K562 (cell line): ENCODE results near the gene SGMS1. TPM values are rescaled to one million over a fixed set of nuclear protein-coding genes. Genes with fewer than 3 reads are reported as not detected.
A peak's percentile ranks its signal among the peaks of the same experiment; 100 is the strongest.

Experiments
- ARID3B ChIP-seq: fragments of 250-450 bp; sonication (Bioruptor Pico); IDR thresholded peaks from 2 replicates; pipeline ENCODE4 v1.4.0; 2020; ENCODE audit warnings: borderline replicate concordance
- CLOCK ChIP-seq: fragments of 250-450 bp; sonication (Bioruptor Pico); IDR thresholded peaks from 2 replicates; pipeline ENCODE4 v1.4.0; 2020; ENCODE audit warnings: mild to moderate bottlenecking, moderate library complexity, borderline replicate concordance
- CSDE1 ChIP-seq, 2 experiments: fragments of 450-650 bp; IDR thresholded peaks; 2 replicates each; pipeline ENCODE4 v1.6.1; 2016; ENCODE audit warnings: mild to moderate bottlenecking in 1 of 2
- ETV1 ChIP-seq: fragments of 450-650 bp; conservative IDR thresholded peaks from 2 replicates; pipeline ENCODE4 v1.6.1; 2016; ENCODE audit warnings: missing genetic modification characterization, control low read depth, low read depth, missing compliant biosample characterization
- ETV6 ChIP-seq, 3 experiments: fragments of 150-350 bp in 1 of 3; sonication (generic) in 1 of 3; formaldehyde crosslinking in 1 of 3; IDR thresholded peaks; 2 replicates each; pipeline versions ENCODE4 v1.6.1 to v1.8.0; 2014 to 2022; ENCODE audit warnings: borderline replicate concordance in 2 of 3, low read depth in 2 of 3, antibody characterized with exemption in 1 of 3, low read length in 1 of 3, mild to moderate bottlenecking in 1 of 3, missing genetic modification reagents in 1 of 3
- HLTF ChIP-seq: fragments of 450-650 bp; IDR thresholded peaks from 2 replicates; pipeline ENCODE4 v1.6.1; 2016
- HNRNPUL1 ChIP-seq: fragments of 200-400 bp; formaldehyde crosslinking; IDR thresholded peaks from 2 replicates; pipeline ENCODE4 v1.6.1; 2017; ENCODE audit warnings: low read length
- OTX1 ChIP-seq: fragments of 450-650 bp; formaldehyde crosslinking; IDR thresholded peaks from 2 replicates; pipeline ENCODE4 v1.4.0; 2022; ENCODE audit warnings: mild to moderate bottlenecking
- PURB ChIP-seq: sonication (generic); formaldehyde crosslinking; IDR thresholded peaks from 2 replicates; pipeline ENCODE4 v1.9.0; 2021; ENCODE audit warnings: low read depth, mild to moderate bottlenecking, missing genetic modification reagents
- RBM14 ChIP-seq: fragments of 200-400 bp; formaldehyde crosslinking; IDR thresholded peaks from 2 replicates; pipeline ENCODE4 v1.6.1; 2018; ENCODE audit warnings: low read depth, mild to moderate bottlenecking, low read length, moderate library complexity, borderline replicate concordance; ENCODE audit not compliant: insufficient read depth
- SNIP1 ChIP-seq: fragments of 450-650 bp; IDR thresholded peaks from 2 replicates; pipeline ENCODE4 v1.7.1; 2017; ENCODE audit warnings: low read depth, mild to moderate bottlenecking
- SRSF1 ChIP-seq: fragments of 200-400 bp; formaldehyde crosslinking; IDR thresholded peaks from 2 replicates; pipeline ENCODE4 v1.6.1; 2017; ENCODE audit warnings: mild to moderate bottlenecking, low read depth, low read length, moderate library complexity
- TARDBP ChIP-seq: fragments of 450-650 bp; IDR thresholded peaks from 2 replicates; pipeline ENCODE4 v1.6.1; 2016
- TGIF2 ChIP-seq: sonication (generic); formaldehyde crosslinking; IDR thresholded peaks from 2 replicates; pipeline ENCODE4 v1.8.1; 2022; ENCODE audit warnings: mild to moderate bottlenecking, missing genetic modification reagents, moderate library complexity
- U2AF1 ChIP-seq: fragments of 200-400 bp; formaldehyde crosslinking; optimal IDR thresholded peaks from 2 replicates; pipeline ENCODE3; 2017; ENCODE audit warnings: mild to moderate bottlenecking, low read depth, low read length, moderate library complexity
- ZFP1 ChIP-seq: fragments of 450-650 bp; formaldehyde crosslinking; IDR thresholded peaks from 2 replicates; pipeline ENCODE4 v1.4.0; 2020; ENCODE audit warnings: mild to moderate bottlenecking, mixed read lengths
- ZKSCAN8 ChIP-seq: fragments of 200-800 bp; sonication (Bioruptor generic); IDR thresholded peaks from 2 replicates; pipeline ENCODE4 v1.6.1; 2016; ENCODE audit warnings: missing genetic modification characterization, missing compliant biosample characterization
- ZNF134 ChIP-seq: fragments of 250-450 bp; sonication (Bioruptor Pico); conservative IDR thresholded peaks from 2 replicates; pipeline ENCODE4 v1.4.0; 2020
- ZNF445 ChIP-seq: fragments of 250-450 bp; sonication (Bioruptor Pico); IDR thresholded peaks from 2 replicates; pipeline ENCODE4 v1.4.0; 2020; ENCODE audit warnings: low read depth, mild to moderate bottlenecking, moderate library complexity
- ZNF785 ChIP-seq: fragments of 250-450 bp; sonication (Bioruptor Pico); IDR thresholded peaks from 2 replicates; pipeline ENCODE4 v1.4.0; 2020; ENCODE audit warnings: mild to moderate bottlenecking
- polyA plus RNA-seq, 8 experiments: library from polyadenylated mRNA; depleted of rRNA in 4 of 8; stranded (reverse) in 5 of 8; unstranded in 3 of 8; fragments of >200 nt; fragmentation: Nextera tagmentation in 2 of 8; fragmentation: Illumina TruSeq in 1 of 8; extraction: Ambion mirVana in 2 of 8; extraction: Trizol in 1 of 8; gene quantifications; 2 replicates each; pipeline versions ENCODE4 v1.2.1 to v1.2.3, GENCODE V29; 2011 to 2014; ENCODE audit warnings: inconsistent platforms in 1 of 8, missing spikeins in 1 of 8
- total RNA-seq, 7 experiments: library from RNA; depleted of rRNA in 6 of 7; stranded (reverse); fragments of >200 nt in 6 of 7; fragmentation: Illumina TruSeq in 2 of 7; extraction: Trizol in 2 of 7; gene quantifications; 2 replicates each; pipeline versions ENCODE4 v1.2.1 to v1.2.3, GENCODE V29; 2011 to 2021; ENCODE audit warnings: low replicate concordance in 1 of 7
- TF ChIP-seq, protein P1 (sequence below): fragments of 250-450 bp; sonication (Bioruptor Pico); IDR thresholded peaks from 2 replicates; pipeline ENCODE4 v1.9.0; 2021; ENCODE audit warnings: mild to moderate bottlenecking
- TF ChIP-seq, protein P2 (sequence below): sonication (generic); formaldehyde crosslinking; IDR thresholded peaks from 2 replicates; pipeline ENCODE4 v1.8.1; 2023; ENCODE audit warnings: mild to moderate bottlenecking, missing genetic modification reagents, moderate library complexity

The SGMS1 gene
- total and polyA plus RNA-seq, 9 of the 15 experiments (the other 6 are each of a cell fraction or from before 2014, with no cell fraction given) = 22.6 to 232 (median 82.2) TPM

- TF ChIP-seq RBM14 (no peak), U2AF1 (no peak), ZFP1 (CRISPR knock-in tag) (no peak), SNIP1 (no peak), ETV6 (IDR thresholded peaks at IDR 0.05; ENCODE audit: borderline replicate concordance in 1 of 2, low read depth in 2 of 2, low read length in 1 of 2) (no peak), ETV6 (CRISPR knock-in tag; IDR thresholded peaks at IDR 0.05; ENCODE audit: borderline replicate concordance) (no peak), ZNF785 (no peak), ETV1 (tag) (peak; percentile 9; the same call in 1 of the 2 replicates), TARDBP (no peak), ZKSCAN8 (CRISPR knock-in tag) (no peak), CSDE1 (IDR thresholded peaks at IDR 0.05) (no peak), ZNF134 (CRISPR knock-in tag) (0 out of 2 replicates have a peak, but pooled peaks have one; percentile 26), ZNF445 (CRISPR knock-in tag) (no peak), ARID3B (CRISPR knock-in tag) (0 out of 2 replicates have a peak, but pooled peaks have one; percentile 70), TGIF2 (CRISPR knock-in tag) (no peak), HNRNPUL1 (no peak), HLTF (no peak), PURB (CRISPR knock-in tag) (no peak), OTX1 (CRISPR knock-in tag) (peak; percentile 89; the same call in 1 of the 2 replicates), CLOCK (CRISPR knock-in tag) (no peak), SRSF1 (no peak)
- TF ChIP-seq, protein P1, sequence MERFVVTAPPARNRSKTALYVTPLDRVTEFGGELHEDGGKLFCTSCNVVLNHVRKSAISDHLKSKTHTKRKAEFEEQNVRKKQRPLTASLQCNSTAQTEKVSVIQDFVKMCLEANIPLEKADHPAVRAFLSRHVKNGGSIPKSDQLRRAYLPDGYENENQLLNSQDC = no peak
- TF ChIP-seq, protein P2, sequence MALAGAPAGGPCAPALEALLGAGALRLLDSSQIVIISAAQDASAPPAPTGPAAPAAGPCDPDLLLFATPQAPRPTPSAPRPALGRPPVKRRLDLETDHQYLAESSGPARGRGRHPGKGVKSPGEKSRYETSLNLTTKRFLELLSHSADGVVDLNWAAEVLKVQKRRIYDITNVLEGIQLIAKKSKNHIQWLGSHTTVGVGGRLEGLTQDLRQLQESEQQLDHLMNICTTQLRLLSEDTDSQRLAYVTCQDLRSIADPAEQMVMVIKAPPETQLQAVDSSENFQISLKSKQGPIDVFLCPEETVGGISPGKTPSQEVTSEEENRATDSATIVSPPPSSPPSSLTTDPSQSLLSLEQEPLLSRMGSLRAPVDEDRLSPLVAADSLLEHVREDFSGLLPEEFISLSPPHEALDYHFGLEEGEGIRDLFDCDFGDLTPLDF (CRISPR knock-in tag) = peak; percentile 23; the same call in 1 of the 2 replicates
These were observed 1.6 kb downstream of the SGMS1 start (continued) for GRCh38 chr10:50621968-50622705.
